Fibroblast of skin of back (primary cell): ENCODE results near the gene CHD3.
A peak's percentile ranks its signal among the peaks of the same experiment; 100 is the strongest.

Experiments used
- DNase-seq: peaks from one replicate; pipeline ENCODE4 v3.0.0-alpha.2; 2013

CHD3 gene

DNA sequence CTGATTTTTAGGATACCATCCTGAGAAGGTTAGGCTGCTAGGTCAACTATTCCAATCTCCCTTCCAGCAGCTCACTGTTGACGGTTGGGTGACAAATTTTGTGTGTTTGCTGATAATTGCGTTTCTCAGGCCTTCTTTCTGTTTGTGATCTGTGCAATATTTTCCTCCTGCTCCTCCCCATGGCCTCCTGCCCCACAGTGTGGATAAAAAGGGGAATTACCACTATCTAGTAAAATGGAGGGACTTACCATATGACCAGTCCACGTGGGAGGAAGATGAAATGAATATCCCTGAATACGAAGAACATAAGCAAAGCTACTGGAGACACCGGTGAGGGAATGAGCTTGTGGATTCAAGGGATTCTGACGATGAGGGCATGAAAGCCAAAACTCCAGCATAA, 9.2 kb downstream of the CHD3 start:
- DNase-seq, result peak; percentile 50

DNA sequence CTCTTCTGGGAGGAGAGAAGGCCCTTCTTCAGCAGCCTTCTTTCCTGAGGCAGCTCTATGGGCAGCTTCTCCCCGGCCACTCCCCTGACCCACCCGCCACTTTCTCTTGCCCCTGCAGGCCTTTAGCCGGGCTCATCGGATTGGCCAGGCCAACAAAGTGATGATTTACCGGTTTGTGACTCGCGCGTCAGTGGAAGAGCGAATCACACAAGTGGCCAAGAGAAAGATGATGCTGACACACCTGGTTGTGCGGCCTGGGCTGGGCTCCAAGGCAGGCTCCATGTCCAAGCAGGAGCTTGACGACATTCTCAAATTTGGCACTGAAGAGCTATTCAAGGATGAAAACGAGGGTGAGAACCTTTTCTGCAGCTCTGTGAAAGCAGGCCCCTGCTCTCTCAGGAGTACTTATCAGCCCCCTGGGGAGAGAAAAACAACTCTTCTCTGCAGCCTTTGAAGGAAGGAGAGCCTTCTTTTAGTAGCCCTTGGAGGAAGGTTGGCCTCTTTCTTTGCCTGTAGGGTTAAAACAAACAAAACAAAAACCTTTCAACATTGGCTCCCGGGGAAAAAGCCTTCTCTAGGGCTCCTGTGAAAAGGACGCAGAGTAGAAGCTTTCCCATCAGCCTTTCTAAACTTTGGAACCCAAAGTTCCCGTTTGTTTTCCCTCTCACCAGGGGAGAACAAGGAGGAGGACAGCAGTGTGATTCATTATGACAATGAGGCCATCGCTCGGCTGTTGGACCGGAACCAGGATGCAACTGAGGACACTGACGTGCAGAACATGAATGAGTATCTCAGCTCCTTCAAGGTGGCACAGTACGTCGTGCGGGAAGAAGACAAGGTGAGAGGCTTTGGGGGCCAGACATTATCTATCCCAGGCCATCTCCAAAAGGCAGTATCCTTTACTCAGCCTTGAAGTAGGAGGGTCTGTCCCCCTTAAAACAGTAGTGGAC, 14.8 kb downstream of the CHD3 start:
- no peak for DNase-seq

DNA sequence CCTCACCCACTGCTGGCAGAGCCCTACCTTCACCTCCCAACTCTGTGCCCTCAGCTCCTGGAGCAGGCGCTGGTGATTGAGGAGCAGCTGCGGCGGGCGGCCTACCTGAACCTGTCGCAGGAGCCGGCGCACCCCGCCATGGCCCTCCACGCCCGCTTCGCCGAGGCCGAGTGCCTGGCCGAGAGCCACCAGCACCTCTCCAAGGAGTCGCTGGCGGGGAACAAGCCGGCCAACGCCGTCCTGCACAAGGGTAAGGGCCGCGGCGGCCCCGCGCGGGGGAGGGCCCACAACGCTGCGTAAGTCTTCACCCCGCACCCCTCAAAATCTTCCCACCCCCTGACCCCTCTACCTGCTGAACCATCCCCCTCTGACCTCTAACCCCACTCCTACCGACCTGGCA, 20.5 kb downstream of the CHD3 start:
- no peak for DNase-seq

GRCh38 chr17:7910281-7910680, 21.7 kb downstream of the CHD3 start:
- no peak for DNase-seq

DNA sequence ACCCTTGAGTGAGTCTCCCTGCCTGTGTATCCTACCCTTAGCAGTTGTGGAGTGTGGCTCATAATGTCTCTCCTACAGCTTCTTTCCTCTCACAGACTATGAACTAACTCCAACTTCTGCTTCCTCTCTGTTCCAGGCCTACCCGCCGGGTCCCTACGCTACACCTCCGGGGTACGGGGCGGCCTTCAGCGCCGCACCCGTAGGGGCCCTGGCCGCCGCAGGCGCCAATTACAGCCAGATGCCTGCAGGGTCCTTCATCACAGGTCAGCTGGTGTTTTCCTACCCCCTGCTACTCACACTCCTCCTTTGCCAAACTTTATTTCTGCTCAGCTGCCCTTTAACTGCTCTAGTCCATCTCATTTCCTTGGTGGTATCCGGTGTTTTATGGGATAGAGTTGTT, 22.1 kb downstream of the CHD3 start:
- no peak for DNase-seq

DNA sequence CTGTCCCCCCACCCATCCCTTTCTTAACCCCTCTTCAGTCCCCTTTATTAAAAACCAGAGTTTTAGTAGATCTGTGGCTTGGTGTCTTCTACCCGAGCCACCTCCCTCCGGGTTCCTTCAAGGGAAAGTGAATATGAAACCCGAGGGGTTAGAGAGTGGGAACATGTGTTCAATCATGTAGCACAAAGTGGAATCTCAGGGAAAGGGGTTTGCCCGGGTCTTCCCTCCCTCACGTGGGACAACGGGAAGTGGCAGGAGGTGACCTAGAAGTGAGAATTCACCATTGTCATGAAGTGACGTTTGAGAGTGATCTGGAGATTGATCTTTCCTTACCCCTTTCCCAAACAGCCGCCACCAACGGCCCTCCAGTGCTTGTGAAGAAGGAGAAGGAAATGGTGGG, 22.5 kb downstream of the CHD3 start:
- no peak for DNase-seq

DNA sequence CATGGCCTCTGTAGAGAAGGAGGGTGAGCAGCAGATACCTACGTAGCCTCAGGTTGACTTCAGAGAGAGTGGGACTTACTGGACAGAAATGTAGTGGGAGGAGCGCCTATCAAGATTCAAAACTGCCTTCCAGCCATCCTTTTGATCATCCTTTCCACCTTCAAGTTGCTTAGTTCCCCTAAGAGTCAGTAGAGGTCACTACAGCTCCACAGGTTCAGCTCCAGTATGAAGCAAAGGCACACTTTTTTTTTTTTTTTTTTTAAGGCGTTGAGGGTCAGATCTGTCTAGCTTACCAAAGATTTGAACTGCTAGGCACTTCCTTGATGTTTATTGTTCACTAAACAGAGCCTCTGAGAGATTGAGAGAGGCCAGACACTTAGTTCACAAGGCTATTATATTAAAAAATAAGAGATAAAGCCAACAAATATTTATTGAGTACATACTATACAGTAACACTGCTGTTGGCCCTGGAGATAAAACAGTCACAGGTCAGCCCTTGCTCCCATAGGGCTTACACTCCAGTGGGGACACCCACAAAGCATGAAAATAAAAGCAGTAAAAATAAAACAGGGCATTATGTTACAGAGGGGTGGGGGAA, 24.4 kb downstream of the CHD3 start:
- peak; percentile 72 for DNase-seq

GRCh38 chr17:7915179-7915610, 26.6 kb downstream of the CHD3 start:
- DNase-seq, result no peak

- DNase-seq, result peak; percentile 97
Measured at GRCh38 chr17:7915611-7916384, 27.2 kb downstream of the CHD3 start, which contains the start of gene RNF227. Gene RNF227, minus strand, starts transcription at chr17:7916289. Its CDS starts 94 bp downstream, at chr17:7916195.

GRCh38 chr17:7916385-7916682, 27.7 kb downstream of the CHD3 start:
- no peak for DNase-seq

DNA sequence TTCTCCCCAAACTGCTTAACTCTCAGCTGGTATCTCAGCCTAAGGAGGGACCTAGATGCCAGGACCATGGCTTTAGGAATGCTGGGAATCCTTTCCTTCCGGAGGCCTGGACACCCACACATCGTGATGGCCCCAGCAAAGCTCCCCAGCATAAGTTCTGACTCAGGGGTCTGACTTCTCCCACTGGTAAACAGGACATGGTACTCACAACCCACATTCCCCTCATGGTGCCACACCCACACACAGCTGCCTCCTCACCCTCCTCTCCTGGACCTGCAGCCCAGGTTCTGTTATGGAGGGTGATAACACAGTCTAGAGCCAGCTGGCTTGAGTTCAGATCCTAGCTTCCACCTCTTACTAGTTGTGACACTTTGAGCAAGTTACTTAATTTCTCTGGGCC, 28.2 kb downstream of the CHD3 start:
- peak; percentile 72 for DNase-seq

DNA sequence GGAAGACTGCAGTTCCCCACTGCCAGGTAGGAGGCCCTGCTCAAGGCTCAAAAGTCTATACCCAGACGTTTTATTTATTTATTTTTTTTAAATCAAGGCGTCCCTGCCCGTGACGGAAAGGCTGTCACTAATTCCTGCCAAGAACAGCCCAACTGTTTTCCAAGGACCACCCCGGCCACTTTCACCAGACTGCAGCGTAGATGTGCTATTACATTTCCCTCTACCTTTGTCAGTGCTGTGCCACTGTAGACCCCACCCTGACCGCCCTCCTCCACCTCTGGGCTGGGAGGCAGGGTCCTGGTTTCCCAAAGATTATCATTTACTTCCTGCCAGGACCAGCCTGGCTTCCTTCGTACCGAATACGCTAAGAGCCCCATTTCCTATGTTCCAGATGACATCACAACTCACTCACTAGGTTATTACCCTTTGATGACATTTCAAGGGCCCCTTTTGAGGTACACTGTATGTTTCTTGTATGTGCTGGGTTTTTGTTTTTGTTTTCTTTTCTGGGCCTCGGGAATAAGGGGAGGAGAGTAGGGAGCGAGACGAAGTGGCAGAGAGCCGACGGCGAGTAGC, 33.8 kb downstream of the CHD3 start:
- DNase-seq, result no peak

DNA sequence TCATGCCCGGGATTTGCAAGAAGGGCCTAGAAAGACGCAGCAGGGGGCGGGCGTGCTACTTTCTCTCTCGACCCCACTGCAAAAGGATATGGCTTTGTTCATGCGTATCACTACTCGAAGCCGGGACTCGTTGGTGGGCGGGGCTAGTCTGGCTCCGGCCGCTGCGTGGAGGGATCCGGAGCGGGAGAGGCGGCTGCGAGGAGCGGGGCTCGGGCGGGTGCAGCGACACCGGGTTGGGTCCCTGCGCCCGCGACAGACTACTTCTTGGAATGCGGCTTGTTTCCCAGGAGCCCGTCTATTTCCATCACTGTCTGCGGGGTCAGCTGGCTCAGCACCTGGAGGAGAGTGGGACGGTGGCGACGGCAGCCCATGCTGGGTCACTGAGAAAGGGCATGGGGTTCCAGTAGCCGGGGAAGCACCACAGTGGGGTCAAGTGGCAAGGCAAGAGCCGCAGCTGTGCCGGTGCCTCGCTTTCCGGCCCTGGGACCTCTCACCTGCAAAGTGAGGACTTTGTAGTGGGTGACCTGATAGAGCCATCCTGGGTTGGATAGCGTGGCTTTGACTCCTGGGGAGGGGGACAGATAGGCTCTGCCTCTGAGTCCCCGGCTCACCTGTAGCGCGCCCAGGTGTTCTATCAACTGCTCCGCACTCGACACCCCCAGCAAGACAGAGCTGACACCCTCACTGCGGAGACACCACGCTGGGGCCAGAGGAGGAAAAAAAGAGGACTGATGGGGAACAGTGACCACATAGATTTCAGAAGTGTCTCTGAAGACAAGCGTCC, 34.4 kb downstream of the CHD3 start:
- peak; percentile 79 for DNase-seq

GRCh38 chr17:7927596-7927995, 39.0 kb downstream of the CHD3 start:
- DNase-seq, result no peak

DNA sequence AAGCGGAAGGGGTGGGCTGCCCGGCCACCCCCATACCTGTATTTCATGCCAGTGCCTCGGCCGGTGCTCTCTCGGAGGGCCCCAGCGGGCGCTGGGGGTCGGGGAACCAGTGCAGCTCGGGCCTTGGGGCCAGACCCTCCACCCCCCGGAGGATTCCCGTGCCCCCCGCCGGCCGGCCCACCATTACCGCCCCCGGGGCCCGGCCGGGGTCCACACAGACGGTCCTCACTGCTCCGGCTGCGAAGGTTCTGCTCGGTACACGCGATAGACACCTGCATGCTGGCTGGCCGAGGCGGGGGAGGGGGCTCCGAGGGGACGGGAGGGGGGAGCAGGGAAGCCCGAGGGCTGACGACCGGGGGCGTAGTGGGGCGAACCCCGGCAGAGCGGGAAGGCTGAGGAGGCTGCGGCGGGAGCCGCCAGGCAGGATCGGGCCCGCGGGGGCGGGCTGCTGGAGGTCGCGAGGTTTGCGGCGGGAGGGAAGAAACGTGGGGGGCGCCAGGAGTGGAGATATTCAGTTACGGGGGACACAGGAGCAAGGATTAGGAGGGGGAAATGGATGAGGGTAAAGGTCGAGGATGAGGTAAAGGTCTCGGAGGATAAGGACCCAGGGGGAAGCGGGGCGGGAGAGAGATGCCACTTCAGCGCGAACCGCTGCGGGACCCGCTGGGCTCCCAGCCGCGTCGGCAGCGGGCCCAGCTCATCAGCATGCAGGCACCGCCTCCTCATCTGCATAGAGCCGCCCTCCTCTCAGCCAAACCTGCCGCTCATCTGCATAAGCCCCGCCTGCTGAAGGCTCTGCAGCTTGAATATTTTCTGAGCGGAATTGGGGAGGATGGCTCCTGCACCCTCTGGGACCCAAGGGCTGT, 40.8 kb downstream of the CHD3 start, which contains the start of gene KCNAB3:
Gene KCNAB3, minus strand, starts transcription at position 699 of the 866 bp plus-strand sequence. Its CDS starts 421 bp downstream, at position 278.
- DNase-seq, result peak; percentile 77

DNA sequence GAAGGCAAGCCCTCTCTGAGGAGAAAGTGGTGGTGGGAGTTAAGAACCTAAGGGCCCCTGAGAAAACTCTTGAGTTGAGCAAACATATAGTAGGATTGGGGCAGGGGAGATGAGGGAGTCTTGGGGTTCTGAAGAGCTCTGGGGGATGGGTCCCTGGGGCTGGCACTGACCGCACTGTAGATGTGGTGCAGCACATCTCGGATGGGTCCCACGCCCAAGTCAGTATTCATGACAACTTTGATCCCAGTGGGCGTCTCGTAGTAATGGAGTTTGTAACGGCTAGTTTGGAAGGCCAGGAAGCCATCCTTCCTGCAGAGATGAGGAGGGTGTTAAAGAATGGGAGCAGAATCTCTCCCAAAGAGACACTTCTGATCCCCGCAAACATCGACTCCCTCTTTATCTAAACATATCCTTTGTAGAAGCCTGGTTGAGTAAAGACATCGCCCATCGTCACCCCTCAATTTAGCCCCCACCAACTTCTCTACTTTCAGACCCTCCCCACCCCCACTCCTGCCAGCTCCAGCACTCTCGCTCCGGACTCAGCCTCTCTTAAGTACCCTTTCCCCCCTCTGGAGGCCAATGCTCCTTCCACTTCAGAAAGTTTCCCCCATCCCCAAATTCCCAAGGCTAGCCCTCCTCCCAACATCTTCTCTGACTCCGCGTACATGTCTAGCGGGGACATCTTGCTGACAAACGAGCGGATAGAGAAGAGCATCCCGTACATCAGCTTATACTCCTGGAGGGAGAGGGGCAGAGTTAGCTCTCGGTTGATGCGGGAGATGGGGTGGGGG, 42.4 kb downstream of the CHD3 start:
- DNase-seq, result no peak

- DNase-seq, result peak; percentile 99
Measured at GRCh38 chr17:7931709-7932482, 43.3 kb downstream of the CHD3 start, which contains the start of the genes CNTROB and TRAPPC1. Gene CNTROB, plus strand, starts transcription at chr17:7932206. Its CDS starts 874 bp downstream, at chr17:7933080. Gene TRAPPC1, minus strand, starts transcription at chr17:7931946. Its CDS starts 117 bp downstream, at chr17:7931829.

- DNase-seq, result peak; percentile 27
Measured at GRCh38 chr17:7932483-7932891, 43.9 kb downstream of the CHD3 start.

DNA sequence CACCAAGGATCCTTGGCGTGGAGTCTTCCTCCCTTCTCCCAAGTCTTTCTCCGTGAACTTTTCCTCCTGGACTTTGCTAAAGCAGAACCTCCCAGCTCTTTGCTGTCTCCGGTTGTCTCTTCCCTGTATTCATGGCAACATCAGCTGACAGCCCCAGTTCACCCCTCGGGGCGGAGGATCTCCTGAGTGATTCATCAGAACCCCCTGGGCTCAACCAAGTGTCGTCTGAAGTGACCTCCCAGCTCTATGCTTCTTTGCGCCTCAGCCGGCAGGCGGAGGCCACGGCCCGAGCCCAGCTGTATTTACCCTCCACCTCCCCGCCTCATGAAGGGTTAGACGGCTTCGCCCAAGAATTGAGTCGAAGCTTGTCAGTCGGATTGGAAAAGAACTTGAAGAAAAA, 44.4 kb downstream of the CHD3 start:
- DNase-seq, result peak; percentile 80
